Peyer's patch (tissue), 4 donors: Measurements from ENCODE around the gene CCDC15.

ENCODE experiments used
- CTCF ChIP-seq, 6 experiments: fragments of 450-650 bp in 4 of 6; fragments of 200-600 bp in 2 of 6; sonication (generic) in 1 of 6; IDR thresholded peaks; one replicate each; pipeline ENCODE4 v1.5.1; 2017 to 2019; ENCODE audit warnings: antibody characterized with exemption in 6 of 6, mild to moderate bottlenecking in 3 of 6, moderate library complexity in 1 of 6
- POLR2A ChIP-seq, 2 donors: fragments of 450-650 bp; IDR thresholded peaks; one replicate each; pipeline ENCODE4 v1.5.1; 2017; ENCODE audit warnings: antibody characterized with exemption in 2 of 2, mild to moderate bottlenecking in 2 of 2, moderate library complexity in 2 of 2

- TF ChIP-seq CTCF (IDR thresholded peaks at IDR 0.05), result no peak
- TF ChIP-seq POLR2A (IDR thresholded peaks at IDR 0.05), result no peak
Observed at GRCh38 chr11:125063429-125064043, 109.5 kb downstream of the CCDC15 start.
